HCT116 (cell line): ENCODE measurements around the gene ANO2. TPM values are rescaled to one million over a fixed set of nuclear protein-coding genes. Genes with fewer than 3 reads are reported as not detected.

Experiments
- ATAC-seq: fragments of 200-7000 bp; cut with Tn5 transposase; 2 replicates; pipeline ENCODE4 v1.9.1; 2020; ENCODE audit warnings: mild to moderate bottlenecking, moderate library complexity
- BruUV-seq: library from RNA; stranded (reverse); fragments of 400-500 nt; replicated peaks from 2 replicates; lab custom pipeline; 2021; lab: Mats Ljungman, UMichigan
- CTCF ChIA-PET: fragments of 300-600 bp; sonication (Branson Sonifier 250); formaldehyde crosslinking; loops from one replicate; lab custom pipeline; 2021; ENCODE audit warnings: antibody characterized with exemption; lab: Charles Lee
- POLR2A ChIA-PET: fragments of 300-600, 350-600 bp; sonication (Branson Sonifier 250); formaldehyde crosslinking; loops from one replicate; lab custom pipeline; 2021; ENCODE audit warnings: antibody characterized with exemption; lab: Charles Lee
- RAD21 ChIA-PET, 2 experiments: fragments of 300-600 bp; sonication (Branson Sonifier 250); formaldehyde crosslinking; loops; one replicate each; lab custom pipeline; 2023; ENCODE audit warnings: low total read pairs in 2 of 2; ENCODE audit not compliant: uncharacterized antibody in 2 of 2, unreplicated experiment in 2 of 2, low non-redundant PET in 1 of 2; lab: Charles Lee
- DNase-seq: peaks from one replicate; pipeline ENCODE4 v3.0.0-alpha.2; 2010; ENCODE audit warnings: low read depth, low spot score
- H2AFZ ChIP-seq: fragments of 200-600 bp; shearing (Covaris generic), sonication (generic); 2 replicates; pipeline ENCODE4 v1.6.1; 2017; ENCODE audit warnings: low read depth, mixed run types, mixed read lengths, antibody characterized with exemption, low read length; ENCODE audit not compliant: poor library complexity, severe bottlenecking
- H3K27ac ChIP-seq: 2 replicates; pipeline ENCODE4 v1.5.1; 2012; ENCODE audit warnings: low read depth, low read length
- H3K27me3 ChIP-seq: fragments of 200-600 bp; sonication (generic); 2 replicates; pipeline ENCODE4 v1.6.1; 2016; ENCODE audit warnings: mixed run types, low read length, mixed read lengths; ENCODE audit not compliant: insufficient read depth
- H3K36me3 ChIP-seq, 2 experiments: fragments of 200-500 bp in 1 of 2; fragments of 200-600 bp in 1 of 2; sonication (Bioruptor generic) in 1 of 2; sonication (generic) in 1 of 2; 2 replicates each; pipeline versions ENCODE4 v1.5.1 to v1.6.1; 2014 to 2016; ENCODE audit warnings: low read length in 2 of 2, inconsistent platforms in 1 of 2, mixed read lengths in 1 of 2, mixed run types in 1 of 2; ENCODE audit not compliant: insufficient read depth in 2 of 2, control insufficient read depth in 1 of 2
- H3K4me1 ChIP-seq, 2 experiments: fragments of 200-600 bp in 1 of 2; sonication (generic) in 1 of 2; 2 replicates each; pipeline versions ENCODE4 v1.5.1 to v1.6.1; 2012 to 2017; ENCODE audit warnings: low read length in 2 of 2, inconsistent platforms in 1 of 2, mild to moderate bottlenecking in 1 of 2, mixed read lengths in 1 of 2, mixed run types in 1 of 2, moderate library complexity in 1 of 2; ENCODE audit not compliant: insufficient read depth in 2 of 2, control insufficient read depth in 1 of 2
- H3K4me2 ChIP-seq: fragments of 200-600 bp; sonication (generic); 2 replicates; pipeline ENCODE4 v1.6.1; 2017; ENCODE audit warnings: mixed run types, low read length, mixed read lengths
- H3K4me3 ChIP-seq, 2 experiments: fragments of 200-600 bp in 1 of 2; sonication (generic) in 1 of 2; replicated peaks in 1 of 2; 2 replicates each; pipeline ENCODE4 v1.5.1; 2011 to 2016; ENCODE audit warnings: low read length in 2 of 2, control low read depth in 1 of 2, low read depth in 1 of 2, mild to moderate bottlenecking in 1 of 2, mixed read lengths in 1 of 2, mixed run types in 1 of 2
- H3K79me2 ChIP-seq: fragments of 200-600 bp; sonication (generic); 2 replicates; pipeline ENCODE4 v1.6.1; 2017; ENCODE audit warnings: mild to moderate bottlenecking, mixed run types, low read length, moderate library complexity, mixed read lengths; ENCODE audit not compliant: insufficient read depth
- H3K9ac ChIP-seq: fragments of 200-600 bp; sonication (generic); 2 replicates; pipeline ENCODE4 v1.6.1; 2016; ENCODE audit warnings: low read length, mixed read lengths
- H3K9me2 ChIP-seq: fragments of 200-600 bp; sonication (generic), shearing (Covaris generic); 2 replicates; pipeline ENCODE4 v1.6.1; 2017; ENCODE audit warnings: mixed run types, mild to moderate bottlenecking, moderate library complexity; ENCODE audit not compliant: insufficient read depth
- H3K9me3 ChIP-seq, 2 experiments: fragments of 200-500 bp in 1 of 2; fragments of 200-600 bp in 1 of 2; sonication (Bioruptor generic) in 1 of 2; sonication (generic) in 1 of 2; 2 replicates each; pipeline ENCODE4 v1.6.1; 2014 to 2017; ENCODE audit warnings: low read length in 2 of 2, mixed read lengths in 2 of 2, inconsistent platforms in 1 of 2, low read depth in 1 of 2, mild to moderate bottlenecking in 1 of 2, mixed run types in 1 of 2, moderate library complexity in 1 of 2; ENCODE audit not compliant: control insufficient read depth in 1 of 2, insufficient read depth in 1 of 2
- H4K20me1 ChIP-seq: fragments of 200-600 bp; sonication (generic), shearing (Covaris generic); 2 replicates; pipeline ENCODE4 v1.6.1; 2017; ENCODE audit warnings: mixed run types, mild to moderate bottlenecking, moderate library complexity; ENCODE audit not compliant: insufficient read depth
- CBX3 ChIP-seq: IDR thresholded peaks from 2 replicates; pipeline ENCODE4 v1.6.1; 2012; ENCODE audit warnings: low read depth
- EGR1 ChIP-seq: IDR thresholded peaks from 2 replicates; pipeline ENCODE4 v1.6.1; 2012; ENCODE audit warnings: low read depth
- EZH2 ChIP-seq: fragments of 200-600 bp; sonication (generic); IDR thresholded peaks from 2 replicates; pipeline ENCODE4 v1.6.1; 2017; ENCODE audit warnings: antibody characterized with exemption, mixed run types
- EZH2phosphoT487 ChIP-seq: fragments of 200-600 bp; IDR thresholded peaks from 2 replicates; pipeline ENCODE4 v1.6.1; 2018; ENCODE audit warnings: antibody characterized with exemption, borderline replicate concordance
- JUND ChIP-seq: IDR thresholded peaks from 2 replicates; pipeline ENCODE4 v1.6.1; 2012
- POLR2A ChIP-seq: IDR thresholded peaks from 2 replicates; pipeline ENCODE4 v1.7.0; 2011; ENCODE audit warnings: borderline replicate concordance; ENCODE audit not compliant: insufficient read depth, insufficient read length; ENCODE audit errors: extremely low read depth
- POLR2AphosphoS5 ChIP-seq: IDR thresholded peaks from 2 replicates; pipeline ENCODE4 v1.6.1; 2011; ENCODE audit warnings: mild to moderate bottlenecking, low read depth, low read length, moderate library complexity
- REST ChIP-seq: IDR thresholded peaks from 2 replicates; pipeline ENCODE4 v1.6.1; 2012; ENCODE audit warnings: low read depth
- SRF ChIP-seq: IDR thresholded peaks from 2 replicates; pipeline ENCODE4 v1.6.1; 2012; ENCODE audit warnings: low read depth
- TCF7L2 ChIP-seq: IDR thresholded peaks from 2 replicates; pipeline ENCODE4 v1.7.0; 2011; ENCODE audit warnings: borderline replicate concordance, inconsistent platforms; ENCODE audit not compliant: insufficient read depth, insufficient read length; ENCODE audit errors: extremely low read depth
- ZFX ChIP-seq: fragments of 450-650 bp; IDR thresholded peaks from 2 replicates; pipeline ENCODE4 v1.6.1; 2017
- intact Hi-C: fragments of 100-400 bp; cut with micrococcal nuclease; formaldehyde crosslinking; loops from 2 replicates; pipeline ENCODE4 v1.10.0; 2022
- total RNA-seq: library from RNA; stranded (reverse); gene quantifications from one replicate; pipeline ENCODE4 v1.2.1, GENCODE V29; 2021; ENCODE audit not compliant: unreplicated experiment
- TF ChIP-seq, protein P1 (sequence below): IDR thresholded peaks from 2 replicates; pipeline ENCODE4 v1.6.1; 2012
- TF ChIP-seq, protein P2 (sequence below): IDR thresholded peaks from 2 replicates; pipeline ENCODE4 v1.6.1; 2012

The ANO2 gene
- total RNA-seq, 1 experiment from 2014 or later: not detected

- ChIA-PET POLR2A (no interaction called here), RAD21 (no interaction called here), CTCF (no interaction called here)
- DNase-seq (no peak), ATAC-seq (no peak)
- no peaks in the 10 kb centered on the region for H3K79me2 ChIP-seq
- no peak overlapping the region for H3K4me3 ChIP-seq
- no peak for TF ChIP-seq JUND
- TF ChIP-seq, protein P1, sequence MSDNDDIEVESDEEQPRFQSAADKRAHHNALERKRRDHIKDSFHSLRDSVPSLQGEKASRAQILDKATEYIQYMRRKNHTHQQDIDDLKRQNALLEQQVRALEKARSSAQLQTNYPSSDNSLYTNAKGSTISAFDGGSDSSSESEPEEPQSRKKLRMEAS: no peak
- no peaks in the 10 kb centered on the region for H3K9me3 ChIP-seq
- no peak overlapping the region for H2AFZ ChIP-seq
- no peaks in the 10 kb centered on the region for H3K36me3 ChIP-seq
- intact Hi-C loops: no loop called here
- no peaks in the 10 kb centered on the region for H3K4me1 ChIP-seq
- H3K9ac ChIP-seq: no peak overlapping the region
- no peak overlapping the region for H3K4me2 ChIP-seq
- no peaks in the 10 kb centered on the region for H3K27me3 ChIP-seq
- no peak overlapping the region for H3K27ac ChIP-seq
- no peaks in the 10 kb centered on the region for H3K9me2 ChIP-seq
- no peaks in the 10 kb centered on the region for H4K20me1 ChIP-seq
- no TSS peak for BruUV-seq
Measured at GRCh38 chr12:5789469-5789968, 155.5 kb downstream of the ANO2 start.

- H3K27ac ChIP-seq: no peak overlapping the region
- CTCF ChIA-PET: no interaction called here
- H3K4me2 ChIP-seq: no peak overlapping the region
- TF ChIP-seq EGR1: no peak
- no peak for TF ChIP-seq EZH2phosphoT487
- TF ChIP-seq, protein P2, sequence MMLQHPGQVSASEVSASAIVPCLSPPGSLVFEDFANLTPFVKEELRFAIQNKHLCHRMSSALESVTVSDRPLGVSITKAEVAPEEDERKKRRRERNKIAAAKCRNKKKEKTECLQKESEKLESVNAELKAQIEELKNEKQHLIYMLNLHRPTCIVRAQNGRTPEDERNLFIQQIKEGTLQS: no peak
- no peak for TF ChIP-seq ZFX
- no peak for TF ChIP-seq REST
- TF ChIP-seq TCF7L2: no peak
- no peak for TF ChIP-seq EZH2
- TF ChIP-seq POLR2AphosphoS5: no peak
- TF ChIP-seq, protein P1: no peak
- no peak for TF ChIP-seq SRF
- TF ChIP-seq CBX3: no peak
- TF ChIP-seq POLR2A: no peak
- TF ChIP-seq, all 23 proteins: peak for 0
- no peak overlapping the region for H3K9ac ChIP-seq
- no peaks in the 10 kb centered on the region for H3K36me3 ChIP-seq
- H2AFZ ChIP-seq: no peak overlapping the region
- H3K79me2 ChIP-seq: no peaks in the 10 kb centered on the region
- no peaks in the 10 kb centered on the region for H3K27me3 ChIP-seq
- H3K9me2 ChIP-seq: no peaks in the 10 kb centered on the region
- BruUV-seq: no TSS peak
- ATAC-seq (no peak), DNase-seq (no peak)
- no peaks in the 10 kb centered on the region for H3K4me1 ChIP-seq
- no peak overlapping the region for H3K4me3 ChIP-seq
- no peaks in the 10 kb centered on the region for H3K9me3 ChIP-seq
- H4K20me1 ChIP-seq: no peaks in the 10 kb centered on the region
- POLR2A ChIA-PET: no interaction called here
- intact Hi-C loops: no loop called here
- RAD21 ChIA-PET: no interaction called here
Measured at GRCh38 chr12:5787828-5788227, 157.2 kb downstream of the ANO2 start.
